ENCODE results near the gene TBX4.

GRCh38 chr17:61524319-61524718, 72.1 kb downstream of the TBX4 start:
- TF ChIP-seq GATA2 (IDR thresholded peaks at IDR 0.05; ENCODE audit: low read depth, low read length) (no peak), GATA3 (IDR thresholded peaks at IDR 0.05; ENCODE audit: low read depth, low read length) (no peak)
